IMR-90 (cell line): ENCODE data around the gene TNRC6C. TPM values are rescaled to one million over a fixed set of nuclear protein-coding genes. Genes with fewer than 3 reads are reported as not detected.

Source experiments
- ATAC-seq: fragments of 200-7000 bp; cut with Tn5 transposase; 2 replicates; pipeline ENCODE4 v1.9.1; 2020; ENCODE audit warnings: low read depth, mild to moderate bottlenecking, moderate library complexity
- BruUV-seq: library from RNA; stranded (reverse); fragments of 400-500 nt; replicated peaks from 2 replicates; lab custom pipeline; 2021; lab: Mats Ljungman, UMichigan
- CTCF ChIA-PET: fragments of 300-600 bp; formaldehyde crosslinking; extraction: SDS; loops from one replicate; lab custom pipeline; 2021; ENCODE audit warnings: antibody characterized with exemption; lab: Yijun Ruan, JAX
- POLR2A ChIA-PET: fragments of 300-600 bp; sonication (Branson Sonifier 250); formaldehyde crosslinking; loops from one replicate; lab custom pipeline; 2022; ENCODE audit warnings: antibody characterized with exemption; ENCODE audit not compliant: unreplicated experiment; lab: Charles Lee
- DNase-seq: peaks from one replicate; pipeline ENCODE4 v3.0.0; 2013
- H2AFZ ChIP-seq: replicated peaks from 2 replicates; pipeline ENCODE3; 2013; ENCODE audit warnings: low read length, mild to moderate bottlenecking; ENCODE audit not compliant: poor library complexity
- H2AK5ac ChIP-seq: 2 replicates; pipeline ENCODE4 v1.6.1; 2013; ENCODE audit warnings: low read depth, low read length, inconsistent platforms
- H2AK9ac ChIP-seq: replicated peaks from 2 replicates; pipeline ENCODE3; 2013; ENCODE audit warnings: mild to moderate bottlenecking, low read depth, low read length, moderate library complexity; ENCODE audit not compliant: poor library complexity
- H2BK120ac ChIP-seq: 2 replicates; pipeline ENCODE4 v1.6.1; 2013; ENCODE audit warnings: low read depth, low read length, inconsistent platforms
- H2BK15ac ChIP-seq: 3 replicates; pipeline ENCODE4 v1.6.1; 2013; ENCODE audit warnings: low read depth, low read length, inconsistent platforms
- H2BK20ac ChIP-seq: 2 replicates; pipeline ENCODE4 v1.6.1; 2013; ENCODE audit warnings: low read depth, mild to moderate bottlenecking, inconsistent platforms, low read length, moderate library complexity
- H2BK5ac ChIP-seq: 2 replicates; pipeline ENCODE4 v1.6.1; 2013; ENCODE audit warnings: mild to moderate bottlenecking, low read depth, low read length, inconsistent platforms; ENCODE audit not compliant: poor library complexity, severe bottlenecking
- H3K14ac ChIP-seq: replicated peaks from 2 replicates; pipeline ENCODE4 v1.6.1; 2013; ENCODE audit warnings: low read depth, low read length, inconsistent platforms
- H3K18ac ChIP-seq: 2 replicates; pipeline ENCODE4 v1.6.1; 2013; ENCODE audit warnings: low read depth, low read length, control low read depth
- H3K23ac ChIP-seq: 2 replicates; pipeline ENCODE4 v1.6.1; 2013; ENCODE audit warnings: low read depth, low read length, inconsistent platforms
- H3K27ac ChIP-seq: 2 replicates; pipeline ENCODE4 v1.5.1; 2013; ENCODE audit warnings: mild to moderate bottlenecking, control low read depth, low read length; ENCODE audit not compliant: insufficient read depth
- H3K27me3 ChIP-seq: 2 replicates; pipeline ENCODE4 v1.6.1; 2013; ENCODE audit warnings: low read length; ENCODE audit not compliant: control insufficient read depth, insufficient read depth
- H3K36me3 ChIP-seq: 2 replicates; pipeline ENCODE4 v1.6.1; 2013; ENCODE audit warnings: low read length, mixed read lengths; ENCODE audit not compliant: control insufficient read depth, insufficient read depth
- H3K4ac ChIP-seq: 2 replicates; pipeline ENCODE4 v1.6.1; 2013; ENCODE audit warnings: low read depth, low read length, inconsistent platforms
- H3K4me1 ChIP-seq: 2 replicates; pipeline ENCODE4 v1.6.1; 2013; ENCODE audit warnings: low read length, mixed read lengths; ENCODE audit not compliant: control insufficient read depth, insufficient read depth
- H3K4me2 ChIP-seq: 2 replicates; pipeline ENCODE4 v1.6.1; 2013; ENCODE audit warnings: low read depth, mild to moderate bottlenecking, control low read depth, low read length, moderate library complexity
- H3K4me3 ChIP-seq: 2 replicates; pipeline ENCODE4 v1.5.1; 2013; ENCODE audit warnings: low read depth, mild to moderate bottlenecking, control low read depth, low read length, moderate library complexity; ENCODE audit not compliant: insufficient read depth
- H3K56ac ChIP-seq: 2 replicates; pipeline ENCODE4 v1.6.1; 2013; ENCODE audit warnings: low read length, inconsistent platforms; ENCODE audit not compliant: insufficient read depth; ENCODE audit errors: extremely low read depth
- H3K79me1 ChIP-seq, 2 experiments: 2 replicates each; pipeline ENCODE4 v1.6.1; 2013; ENCODE audit warnings: low read length in 2 of 2, inconsistent platforms in 1 of 2, low read depth in 1 of 2
- H3K9ac ChIP-seq: 2 replicates; pipeline ENCODE4 v1.6.1; 2013; ENCODE audit warnings: low read depth, low read length, control low read depth
- H3K9me1 ChIP-seq: 2 replicates; pipeline ENCODE4 v1.6.1; 2013; ENCODE audit warnings: low read length, inconsistent platforms; ENCODE audit not compliant: insufficient read depth
- H3K9me3 ChIP-seq: 2 replicates; pipeline ENCODE4 v1.6.1; 2013; ENCODE audit warnings: low read length; ENCODE audit not compliant: control insufficient read depth, insufficient read depth
- H4K20me1 ChIP-seq: 2 replicates; pipeline ENCODE4 v1.6.1; 2013; ENCODE audit warnings: low read length, inconsistent platforms; ENCODE audit not compliant: insufficient read depth
- H4K5ac ChIP-seq: 2 replicates; pipeline ENCODE4 v1.6.1; 2013; ENCODE audit warnings: mild to moderate bottlenecking, low read depth, low read length, control low read depth
- H4K8ac ChIP-seq, 2 experiments: 2 replicates each; pipeline ENCODE4 v1.6.1; 2013; ENCODE audit warnings: low read depth in 2 of 2, low read length in 2 of 2, control low read depth in 1 of 2, inconsistent platforms in 1 of 2
- H4K91ac ChIP-seq: 2 replicates; pipeline ENCODE4 v1.6.1; 2013; ENCODE audit warnings: low read depth, low read length, inconsistent platforms; ENCODE audit not compliant: insufficient read depth
- BHLHE40 ChIP-seq: fragments of 150-350 bp; IDR thresholded peaks from 2 replicates; pipeline ENCODE4 v1.6.1; 2016; ENCODE audit warnings: mild to moderate bottlenecking, low read depth, low read length
- CEBPB ChIP-seq: IDR thresholded peaks from 2 replicates; pipeline ENCODE4 v1.6.1; 2012; ENCODE audit warnings: low read depth, low read length, improper control_type of control experiment
- CHD1 ChIP-seq: IDR thresholded peaks from 2 replicates; pipeline ENCODE4 v1.6.1; 2012; ENCODE audit warnings: low read depth, low read length, improper control_type of control experiment
- FOS ChIP-seq: fragments of 150-350 bp; IDR thresholded peaks from 2 replicates; pipeline ENCODE4 v1.6.1; 2016; ENCODE audit warnings: low read depth, low read length
- MAFK ChIP-seq: IDR thresholded peaks from 2 replicates; pipeline ENCODE4 v1.6.1; 2012; ENCODE audit warnings: low read depth, low read length, improper control_type of control experiment
- MAZ ChIP-seq: IDR thresholded peaks from 2 replicates; pipeline ENCODE4 v1.6.1; 2012; ENCODE audit warnings: low read depth, mild to moderate bottlenecking, low read length, improper control_type of control experiment, moderate library complexity, borderline replicate concordance
- MXI1 ChIP-seq: IDR thresholded peaks from 2 replicates; pipeline ENCODE4 v1.6.1; 2012; ENCODE audit warnings: low read depth, mild to moderate bottlenecking, low read length, moderate library complexity, borderline replicate concordance
- NFE2L2 ChIP-seq: fragments of 150-350 bp; IDR thresholded peaks from 2 replicates; pipeline ENCODE4 v1.6.1; 2016; ENCODE audit warnings: low read depth, mild to moderate bottlenecking, low read length
- POLR2A ChIP-seq: IDR thresholded peaks from 2 replicates; pipeline ENCODE4 v1.6.1; 2012; ENCODE audit warnings: mild to moderate bottlenecking, low read depth, low read length
- RAD21 ChIP-seq: IDR thresholded peaks from 2 replicates; pipeline ENCODE4 v1.6.1; 2012; ENCODE audit warnings: low read length, improper control_type of control experiment
- RCOR1 ChIP-seq: IDR thresholded peaks from 2 replicates; pipeline ENCODE4 v1.6.1; 2012; ENCODE audit warnings: mild to moderate bottlenecking, low read length, improper control_type of control experiment; ENCODE audit not compliant: insufficient replicate concordance
- SMC3 ChIP-seq: fragments of 150-350 bp; IDR thresholded peaks from 2 replicates; pipeline ENCODE4 v1.6.1; 2016; ENCODE audit warnings: low read depth, mild to moderate bottlenecking, antibody characterized with exemption, low read length, moderate library complexity
- USF2 ChIP-seq: fragments of 150-350 bp; IDR thresholded peaks from 2 replicates; pipeline ENCODE4 v1.6.1; 2017; ENCODE audit warnings: mild to moderate bottlenecking, antibody characterized with exemption, low read length, low read depth
- WGBS, 2 experiments: methylation state at CpG; one replicate each; pipeline versions ENCODE4 v1.1.5 to v1.1.7; 2013; ENCODE audit warnings: missing lambda C conversion rate in 2 of 2; ENCODE audit not compliant: insufficient read length in 1 of 2; ENCODE audit errors: extremely low coverage in 2 of 2; 5-methylcytosine and 5-hydroxymethylcytosine counted together
- dilution Hi-C: fragments of 300-500 bp; cut with HindIII; formaldehyde crosslinking; loops from one replicate; pipeline ENCODE4 v1.14.3; 2018; ENCODE audit warnings: low sequenced_read_pairs; ENCODE audit not compliant: unreplicated experiment
- in situ Hi-C: fragments of 300-500 bp; cut with MboI; formaldehyde crosslinking; loops from 3 replicates; pipeline ENCODE4 v1.14.3; 2019; ENCODE audit warnings: low sequenced_read_pairs, inconsistent platforms, mixed read lengths
- intact Hi-C: fragments of 100-400 bp; cut with micrococcal nuclease; formaldehyde crosslinking; loops from 2 replicates; pipeline ENCODE4 v1.10.0; 2022
- polyA plus RNA-seq, 3 experiments: library from polyadenylated mRNA; depleted of rRNA; stranded (reverse); fragments of >200 nt; gene quantifications; 2 replicates each; pipeline ENCODE4 v1.2.3, GENCODE V29; 2012; ENCODE audit warnings: low replicate concordance in 1 of 3
- total RNA-seq: library from RNA; depleted of rRNA; stranded (reverse); fragments of >200 nt; gene quantifications from 2 replicates; pipeline ENCODE4 v1.2.3, GENCODE V29; 2012
- TF ChIP-seq, protein P1 (sequence below): conservative IDR thresholded peaks from 2 replicates; pipeline ENCODE4 v1.5.1; 2012; ENCODE audit warnings: mild to moderate bottlenecking, low read depth, low read length, improper control_type of control experiment
- TF ChIP-seq, protein P2 (sequence below): fragments of 150-350 bp; IDR thresholded peaks from 2 replicates; pipeline ENCODE4 v1.6.1; 2016; ENCODE audit warnings: low read depth, mild to moderate bottlenecking, low read length, moderate library complexity, borderline replicate concordance

TNRC6C gene
- total and polyA plus RNA-seq, 2 of the 4 experiments (the other 2 are of a cell fraction): 1.6 to 2.7 TPM

DNA sequence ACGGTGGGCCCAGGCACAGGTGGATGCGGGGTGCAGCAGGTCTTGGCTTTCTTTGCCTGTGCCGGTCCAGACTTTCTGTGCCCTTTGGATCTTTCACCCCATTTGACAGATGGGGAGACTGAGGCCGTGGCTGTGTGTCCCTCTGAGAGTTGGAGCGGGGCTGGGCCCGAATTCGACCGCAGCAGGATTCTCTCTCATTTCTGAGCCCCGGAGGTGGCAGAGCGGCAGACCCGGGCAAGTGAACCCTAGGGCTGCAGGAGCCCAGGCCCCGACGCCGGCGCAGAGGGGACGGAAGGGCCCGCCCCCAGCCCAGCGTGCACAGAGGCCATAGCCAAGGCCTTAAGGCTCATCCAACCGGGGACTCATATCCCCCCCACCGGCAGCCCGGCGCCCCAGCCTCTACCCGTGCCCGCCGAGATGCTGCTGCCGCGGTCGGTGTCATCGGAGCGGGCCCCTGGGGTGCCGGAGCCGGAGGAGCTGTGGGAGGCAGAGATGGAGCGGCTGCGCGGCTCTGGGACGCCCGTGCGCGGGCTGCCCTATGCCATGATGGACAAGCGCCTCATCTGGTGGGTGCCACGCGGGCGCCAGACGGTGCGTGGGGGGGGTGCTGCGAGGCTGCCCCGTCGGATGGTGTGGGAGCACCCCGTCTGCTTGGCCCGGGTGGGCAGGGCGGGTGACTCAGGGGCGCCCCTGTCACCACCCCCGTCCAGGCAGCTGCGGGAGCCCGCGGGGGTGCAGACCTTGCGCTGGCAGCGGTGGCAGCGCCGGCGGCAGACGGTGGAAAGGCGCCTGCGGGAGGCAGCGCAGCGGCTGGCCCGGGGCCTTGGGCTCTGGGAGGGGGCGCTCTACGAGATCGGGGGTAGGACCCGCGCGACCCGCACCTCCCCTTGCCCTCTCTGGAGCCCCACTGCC, 172.9 kb downstream of the TNRC6C start:
- no peaks in the 10 kb centered on the region for H3K36me3 ChIP-seq
- H2BK120ac ChIP-seq: no peak overlapping the region
- H4K20me1 ChIP-seq: no peaks in the 10 kb centered on the region; the same call in 1 of the 2 replicates
- no peak overlapping the region for H2BK20ac ChIP-seq
- H2AK5ac ChIP-seq: no peak overlapping the region
- H3K79me1 ChIP-seq: no peaks in the 10 kb centered on the region
- no peak overlapping the region for H2BK15ac ChIP-seq
- H3K18ac ChIP-seq: no peak overlapping the region
- no peak overlapping the region for H3K14ac ChIP-seq
- H4K8ac ChIP-seq: no peak overlapping the region
- no peak overlapping the region for H2BK5ac ChIP-seq
- no peak overlapping the region for H3K56ac ChIP-seq
- WGBS, 2 experiments: 19% methylated on average over 34 of the region's 74 CpGs; no CpG with 5 or more reads in 1 of the 2 experiments
- intact Hi-C loops: no loop called here
- ChIA-PET CTCF (no interaction called here), POLR2A (no interaction called here)
- peak overlapping the region; percentile 14 for H2AFZ ChIP-seq
- no peak overlapping the region for H4K91ac ChIP-seq
- no peaks in the 10 kb centered on the region for H3K9me1 ChIP-seq
- dilution Hi-C loops: no loop called here
- no peak overlapping the region for H4K5ac ChIP-seq
- no peak overlapping the region for H3K9ac ChIP-seq
- no TSS peak for BruUV-seq
- no peak overlapping the region for H3K4me3 ChIP-seq
- H3K4ac ChIP-seq: no peak overlapping the region
- no peak for DNase-seq
- no peak overlapping the region for H3K23ac ChIP-seq
- H3K27me3 ChIP-seq: peaks cover 84% of the 10 kb centered on the region
- in situ Hi-C loops: no loop called here
- ATAC-seq: peak; percentile 21
- no peak overlapping the region for H3K27ac ChIP-seq
- H3K4me2 ChIP-seq: no peak overlapping the region
- no peak overlapping the region for H2AK9ac ChIP-seq
- H3K4me1 ChIP-seq: peaks cover 2% of the 10 kb centered on the region; the same call in 1 of the 2 replicates
- no peaks in the 10 kb centered on the region for H3K9me3 ChIP-seq
- TF ChIP-seq BHLHE40 (no peak), FOS (no peak), POLR2A (no peak), CEBPB (no peak), MXI1 (no peak), MAFK (no peak), RAD21 (no peak), NFE2L2 (no peak), CHD1 (no peak), USF2 (no peak), SMC3 (no peak), MAZ (no peak), RCOR1 (no peak)
- TF ChIP-seq, protein P1, sequence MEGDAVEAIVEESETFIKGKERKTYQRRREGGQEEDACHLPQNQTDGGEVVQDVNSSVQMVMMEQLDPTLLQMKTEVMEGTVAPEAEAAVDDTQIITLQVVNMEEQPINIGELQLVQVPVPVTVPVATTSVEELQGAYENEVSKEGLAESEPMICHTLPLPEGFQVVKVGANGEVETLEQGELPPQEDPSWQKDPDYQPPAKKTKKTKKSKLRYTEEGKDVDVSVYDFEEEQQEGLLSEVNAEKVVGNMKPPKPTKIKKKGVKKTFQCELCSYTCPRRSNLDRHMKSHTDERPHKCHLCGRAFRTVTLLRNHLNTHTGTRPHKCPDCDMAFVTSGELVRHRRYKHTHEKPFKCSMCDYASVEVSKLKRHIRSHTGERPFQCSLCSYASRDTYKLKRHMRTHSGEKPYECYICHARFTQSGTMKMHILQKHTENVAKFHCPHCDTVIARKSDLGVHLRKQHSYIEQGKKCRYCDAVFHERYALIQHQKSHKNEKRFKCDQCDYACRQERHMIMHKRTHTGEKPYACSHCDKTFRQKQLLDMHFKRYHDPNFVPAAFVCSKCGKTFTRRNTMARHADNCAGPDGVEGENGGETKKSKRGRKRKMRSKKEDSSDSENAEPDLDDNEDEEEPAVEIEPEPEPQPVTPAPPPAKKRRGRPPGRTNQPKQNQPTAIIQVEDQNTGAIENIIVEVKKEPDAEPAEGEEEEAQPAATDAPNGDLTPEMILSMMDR: no peak
- TF ChIP-seq, protein P2, sequence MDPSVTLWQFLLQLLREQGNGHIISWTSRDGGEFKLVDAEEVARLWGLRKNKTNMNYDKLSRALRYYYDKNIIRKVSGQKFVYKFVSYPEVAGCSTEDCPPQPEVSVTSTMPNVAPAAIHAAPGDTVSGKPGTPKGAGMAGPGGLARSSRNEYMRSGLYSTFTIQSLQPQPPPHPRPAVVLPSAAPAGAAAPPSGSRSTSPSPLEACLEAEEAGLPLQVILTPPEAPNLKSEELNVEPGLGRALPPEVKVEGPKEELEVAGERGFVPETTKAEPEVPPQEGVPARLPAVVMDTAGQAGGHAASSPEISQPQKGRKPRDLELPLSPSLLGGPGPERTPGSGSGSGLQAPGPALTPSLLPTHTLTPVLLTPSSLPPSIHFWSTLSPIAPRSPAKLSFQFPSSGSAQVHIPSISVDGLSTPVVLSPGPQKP: no peak
